NCI-H82 treated with DMSO at 0.1 percent for 48 hours (cell line): ENCODE measurements around the gene KBTBD6.
"Not testable (repeated sequence)": the region's sequence is repeated elsewhere in the genome, so short reads cannot be mapped to it uniquely, and the experiment has no call there.

ENCODE experiments used
- DNase-seq: peaks from one replicate; lab custom pipeline; 2025; ENCODE audit not compliant: unreplicated experiment; lab: John Stamatoyannopoulos, UW

Gene KBTBD6, protein sequence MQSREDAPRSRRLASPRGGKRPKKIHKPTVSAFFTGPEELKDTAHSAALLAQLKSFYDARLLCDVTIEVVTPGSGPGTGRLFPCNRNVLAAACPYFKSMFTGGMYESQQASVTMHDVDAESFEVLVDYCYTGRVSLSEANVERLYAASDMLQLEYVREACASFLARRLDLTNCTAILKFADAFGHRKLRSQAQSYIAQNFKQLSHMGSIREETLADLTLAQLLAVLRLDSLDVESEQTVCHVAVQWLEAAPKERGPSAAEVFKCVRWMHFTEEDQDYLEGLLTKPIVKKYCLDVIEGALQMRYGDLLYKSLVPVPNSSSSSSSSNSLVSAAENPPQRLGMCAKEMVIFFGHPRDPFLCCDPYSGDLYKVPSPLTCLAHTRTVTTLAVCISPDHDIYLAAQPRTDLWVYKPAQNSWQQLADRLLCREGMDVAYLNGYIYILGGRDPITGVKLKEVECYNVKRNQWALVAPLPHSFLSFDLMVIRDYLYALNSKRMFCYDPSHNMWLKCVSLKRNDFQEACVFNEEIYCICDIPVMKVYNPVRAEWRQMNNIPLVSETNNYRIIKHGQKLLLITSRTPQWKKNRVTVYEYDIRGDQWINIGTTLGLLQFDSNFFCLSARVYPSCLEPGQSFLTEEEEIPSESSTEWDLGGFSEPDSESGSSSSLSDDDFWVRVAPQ

DNA sequence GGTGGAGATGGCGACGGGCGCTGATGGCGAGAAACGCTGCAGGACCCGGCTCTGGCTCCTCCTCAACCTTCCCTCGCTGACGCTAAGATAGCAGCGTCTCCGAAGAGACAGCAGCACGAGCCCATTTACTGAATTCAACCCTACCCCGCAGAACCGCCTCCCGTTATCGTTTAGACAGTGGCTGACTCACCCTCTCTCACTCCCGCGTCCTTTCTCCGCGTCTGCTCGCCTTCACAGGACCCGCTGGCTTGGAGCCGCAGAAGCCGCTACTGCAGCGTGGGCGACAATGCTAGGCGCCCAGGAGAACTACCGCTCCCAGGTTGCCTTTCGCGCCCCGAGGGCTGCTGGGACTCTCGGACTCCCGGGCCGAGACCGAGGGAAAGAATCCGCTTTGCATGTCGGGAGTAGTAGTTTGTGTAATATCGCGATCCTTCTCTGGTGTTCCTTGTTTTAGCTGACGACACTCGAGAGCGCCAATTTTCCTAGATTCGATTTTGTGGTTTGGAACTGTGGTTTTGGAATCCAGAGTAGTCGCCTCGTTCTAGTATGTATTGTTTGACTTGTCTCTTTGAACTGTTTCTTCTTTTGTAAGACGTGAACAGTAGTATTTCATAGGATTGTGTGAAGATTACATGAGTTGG is at the start of gene KBTBD6:
TSS of gene KBTBD6 (minus strand) at position 291 of the 641 bp plus-strand sequence. CDS start 291 bp downstream, outside the sequence.
- DNase-seq = peak; percentile 98

DNA sequence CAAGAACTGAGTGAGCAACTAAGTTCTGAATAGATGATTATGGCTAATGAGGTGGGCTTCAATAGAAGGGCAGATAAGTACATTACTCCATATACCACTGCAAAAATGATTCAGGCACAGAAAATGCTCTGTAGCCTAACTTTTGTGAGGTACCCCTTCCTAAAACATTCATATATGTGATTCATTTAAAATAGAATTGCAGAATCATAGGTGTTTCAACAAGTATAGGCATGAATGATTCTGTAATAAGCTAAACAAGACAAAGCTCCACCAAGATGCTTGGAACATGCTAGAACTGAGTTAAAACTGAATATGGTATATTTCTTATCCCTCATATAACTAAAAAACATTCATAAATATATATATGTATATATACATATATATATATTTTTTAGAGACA is 49.6 kb upstream of the KBTBD6 start:
- DNase-seq = no peak

DNA sequence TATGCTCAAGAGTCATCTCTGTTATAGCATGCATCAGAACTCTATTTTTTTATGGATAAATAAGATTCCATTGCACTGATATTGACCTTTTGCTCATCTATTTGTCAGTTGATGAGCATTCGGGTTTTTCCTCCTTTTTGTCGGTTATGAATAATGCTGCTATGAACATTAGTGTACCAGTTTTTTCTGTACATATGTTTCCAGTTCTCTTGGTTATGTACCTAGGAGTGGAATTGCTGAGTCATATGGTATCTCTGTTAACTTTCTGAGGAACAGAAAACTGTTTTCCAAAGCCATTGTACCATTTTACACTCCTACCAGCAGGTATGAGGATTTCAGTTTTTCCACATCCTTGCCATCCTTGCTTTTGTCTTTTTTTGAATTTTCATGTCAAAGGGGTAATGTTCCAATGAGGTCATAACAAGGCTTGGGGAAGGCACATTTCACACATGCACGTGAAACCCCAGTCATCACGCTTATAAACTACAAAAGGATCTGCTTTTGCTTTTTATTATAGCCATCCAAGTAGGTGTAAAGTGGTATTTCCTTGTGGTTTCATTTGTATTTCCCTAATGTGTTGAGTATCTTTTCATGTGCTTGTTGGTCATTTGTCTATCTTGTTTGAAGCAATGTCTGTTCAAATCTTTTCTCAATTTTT is 47.1 kb upstream of the KBTBD6 start:
- no peak for DNase-seq

DNA sequence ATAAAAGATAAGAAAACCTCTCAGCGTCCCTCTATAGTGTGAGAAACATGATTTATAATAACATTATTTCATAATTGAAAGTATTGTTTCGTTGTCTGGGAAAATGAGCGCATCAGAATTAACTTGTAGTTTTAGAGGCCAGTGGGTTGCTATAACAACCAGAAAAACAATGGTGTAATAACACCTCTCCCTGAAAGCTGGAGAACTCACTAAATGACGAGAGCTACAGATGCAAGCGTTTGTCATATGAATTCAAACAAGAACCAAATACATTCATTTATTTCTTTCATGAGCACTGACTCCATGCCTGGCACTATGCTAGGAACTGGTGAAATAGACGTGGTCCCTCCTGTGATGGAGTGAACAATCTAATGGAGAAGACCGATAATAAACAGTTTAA is 45.4 kb upstream of the KBTBD6 start:
- DNase-seq = no peak

DNA sequence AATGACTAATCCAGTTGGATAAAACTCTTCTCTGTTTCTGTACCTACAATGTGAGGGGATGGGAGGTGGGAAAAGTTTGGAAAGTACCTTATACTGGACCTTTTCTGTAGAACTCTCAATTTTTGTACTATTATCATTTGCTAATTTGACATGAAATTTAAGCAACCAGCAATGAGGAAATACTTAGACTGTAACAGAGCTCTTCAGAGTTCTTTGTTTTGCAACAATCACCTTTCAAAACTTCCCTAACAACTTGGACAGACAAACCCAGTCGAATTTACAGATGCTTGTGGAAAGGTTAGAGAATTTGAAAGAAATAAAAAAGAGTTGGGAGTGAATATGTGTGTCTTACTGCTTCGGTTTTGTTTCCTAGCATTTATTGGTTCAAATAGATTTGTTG is 45.0 kb upstream of the KBTBD6 start:
- no peak for DNase-seq

DNA sequence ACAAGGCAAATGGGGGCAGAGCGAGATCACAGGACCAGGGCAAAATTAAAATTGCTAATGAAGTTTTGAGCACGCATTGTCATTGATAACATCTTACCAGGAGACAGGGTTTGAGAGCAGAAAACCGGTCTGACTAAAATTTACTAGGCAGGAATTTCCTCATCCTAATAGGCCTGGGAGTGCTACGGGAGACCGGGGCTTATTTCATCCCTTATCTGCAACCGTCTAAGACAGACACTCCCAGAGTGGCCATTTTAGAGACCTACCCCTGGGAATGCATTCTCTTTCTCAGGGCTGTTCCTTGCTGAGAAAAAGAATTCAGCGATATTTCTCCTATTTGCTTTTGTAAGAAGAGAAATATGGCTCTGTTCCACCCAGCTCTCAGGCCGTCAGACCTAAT is 43.0 kb upstream of the KBTBD6 start:
- DNase-seq = not testable (repeated sequence)

DNA sequence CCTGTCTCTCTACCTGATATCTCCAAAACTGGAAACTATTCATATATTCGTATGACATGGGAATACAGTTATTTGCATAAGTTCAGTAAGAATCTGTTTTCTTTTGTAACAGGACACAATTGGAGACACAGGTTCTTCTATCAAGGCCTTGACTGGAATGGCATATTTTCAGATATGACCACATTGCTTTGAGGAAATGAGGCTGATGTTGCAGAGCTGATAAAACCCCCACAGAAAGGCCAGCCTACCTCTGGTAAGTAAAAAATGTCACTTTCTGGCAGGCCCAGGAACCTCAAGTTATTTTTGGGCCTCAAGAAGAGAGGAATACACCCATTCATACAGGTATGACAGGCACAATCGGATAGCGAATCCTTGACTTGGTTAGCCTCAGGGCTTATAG is 29.5 kb upstream of the KBTBD6 start:
- DNase-seq = no peak

DNA sequence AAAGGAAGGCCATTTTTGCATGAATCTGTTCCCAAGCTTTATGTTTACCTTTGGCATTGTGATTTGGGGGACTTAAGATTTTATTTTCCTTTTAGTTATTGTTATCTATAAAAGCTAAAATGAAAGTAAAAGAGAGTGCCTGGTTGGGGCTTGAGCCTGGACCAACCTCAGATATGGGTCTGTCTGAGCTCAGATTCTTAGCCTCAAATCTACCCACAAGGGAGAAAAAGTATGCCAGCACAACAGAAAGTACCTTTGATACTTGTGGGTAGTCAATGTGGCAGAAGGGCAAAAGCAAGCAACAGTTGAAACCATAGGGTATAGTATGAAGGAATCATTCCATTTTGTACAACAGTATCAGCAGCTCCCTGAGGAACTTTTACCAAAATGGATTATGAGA is 26.6 kb upstream of the KBTBD6 start:
- no peak for DNase-seq

DNA sequence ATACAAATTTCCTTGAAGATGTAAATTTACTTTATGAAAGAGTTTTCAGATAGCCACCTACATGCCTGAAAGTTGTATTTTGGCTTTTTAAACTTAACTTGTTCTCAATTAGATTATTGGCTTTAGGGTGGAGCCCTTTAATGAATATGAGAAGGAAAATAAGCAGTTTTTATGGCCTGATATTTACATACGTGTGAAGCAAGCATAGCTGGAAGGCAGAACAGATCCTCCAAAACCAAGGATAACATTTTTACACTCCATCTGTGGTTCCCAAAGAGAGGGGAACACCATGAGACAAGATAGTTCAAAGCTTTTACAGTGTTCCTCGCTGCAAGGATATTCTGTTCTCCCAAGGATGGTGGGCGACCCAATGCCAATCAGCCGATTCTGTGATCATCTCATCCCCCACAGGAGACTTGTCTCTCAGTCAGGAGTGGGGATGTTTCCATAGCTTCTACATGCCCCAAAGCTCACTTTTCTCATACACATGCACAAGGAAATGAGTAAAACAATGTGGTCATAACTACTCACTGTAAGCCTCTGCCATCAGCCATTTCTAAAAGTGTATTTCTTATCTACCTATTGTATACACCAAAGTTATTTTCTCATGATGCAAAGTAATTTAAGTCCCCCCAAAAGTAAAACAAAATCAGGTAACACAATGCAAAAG is 24.6 kb upstream of the KBTBD6 start:
- DNase-seq = no peak

DNA sequence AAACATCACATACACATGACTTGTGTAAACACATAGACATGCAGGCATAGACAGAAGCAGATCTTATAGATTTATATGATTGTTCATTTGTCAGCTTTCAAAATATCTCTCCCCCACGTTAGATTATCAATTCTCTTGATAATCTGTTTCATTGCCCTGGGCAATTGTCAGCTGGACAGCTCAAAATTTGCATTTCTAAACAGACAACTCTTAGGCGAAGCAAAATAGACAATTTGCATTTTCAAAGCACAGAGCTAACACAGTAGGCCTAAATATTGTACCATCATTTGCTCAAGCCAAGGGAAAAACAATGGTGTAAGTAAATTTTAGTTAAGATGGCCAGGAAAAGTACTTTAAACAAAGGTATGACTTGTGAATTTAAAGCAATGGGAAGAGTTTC is 24.0 kb upstream of the KBTBD6 start:
- DNase-seq = no peak

DNA sequence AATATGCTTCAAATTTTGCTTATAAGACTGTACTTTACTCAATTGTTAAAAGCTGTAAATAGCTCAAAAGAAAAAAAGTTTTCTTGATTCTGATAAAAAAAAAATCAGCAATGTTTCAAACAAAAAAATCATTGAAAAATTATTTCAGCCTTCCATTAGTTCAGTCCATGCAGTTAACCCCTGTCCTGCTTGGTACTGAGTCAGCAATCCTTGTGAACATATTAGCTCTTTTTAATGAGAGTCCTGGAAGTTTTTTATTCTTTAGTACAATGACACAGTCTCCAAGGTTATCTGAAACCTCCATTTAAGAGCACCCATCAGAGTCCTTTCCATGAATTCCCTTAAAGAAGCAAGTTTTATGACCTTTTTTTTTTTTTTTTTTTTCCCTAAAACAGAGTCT is 21.4 kb upstream of the KBTBD6 start:
- DNase-seq = no peak

DNA sequence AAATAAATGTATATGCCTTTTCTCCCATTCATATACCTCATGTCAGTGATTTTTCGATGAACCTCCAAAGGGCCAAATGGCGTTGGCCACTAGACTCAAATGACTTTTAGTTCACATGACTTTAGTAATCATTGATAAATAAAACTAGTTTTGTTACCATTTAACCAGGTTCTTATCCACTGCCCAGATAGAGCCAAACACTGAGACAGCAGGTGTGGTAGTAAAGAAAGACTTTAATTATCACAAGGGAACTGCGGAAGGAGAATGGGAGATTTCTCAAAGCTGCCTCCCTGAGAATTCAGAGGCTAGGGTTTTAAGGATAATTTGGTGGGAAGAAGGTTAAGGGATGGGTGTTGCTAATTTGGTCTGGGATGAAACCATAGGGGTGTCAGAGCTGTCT is 19.4 kb upstream of the KBTBD6 start:
- no peak for DNase-seq

DNA sequence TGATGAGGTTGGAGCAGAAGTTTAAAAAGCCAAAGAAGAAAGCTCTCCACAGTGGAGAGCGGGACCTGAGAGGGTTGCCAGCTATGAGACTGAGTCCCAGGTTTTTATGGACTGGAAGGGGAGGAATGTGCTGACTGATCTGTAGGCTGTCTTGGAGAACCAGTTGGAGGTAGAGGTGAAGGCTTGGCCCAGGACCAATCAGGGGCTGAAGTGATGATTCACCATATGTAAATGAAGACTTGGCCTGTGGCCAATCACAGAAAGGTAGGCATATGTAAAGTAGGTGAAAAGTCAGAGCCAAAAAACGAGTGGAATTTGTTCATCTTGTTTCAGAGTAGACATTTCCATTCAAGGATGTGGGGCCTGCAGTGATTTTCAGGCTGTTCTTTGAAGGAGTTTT is 17.5 kb upstream of the KBTBD6 start:
- no peak for DNase-seq

DNA sequence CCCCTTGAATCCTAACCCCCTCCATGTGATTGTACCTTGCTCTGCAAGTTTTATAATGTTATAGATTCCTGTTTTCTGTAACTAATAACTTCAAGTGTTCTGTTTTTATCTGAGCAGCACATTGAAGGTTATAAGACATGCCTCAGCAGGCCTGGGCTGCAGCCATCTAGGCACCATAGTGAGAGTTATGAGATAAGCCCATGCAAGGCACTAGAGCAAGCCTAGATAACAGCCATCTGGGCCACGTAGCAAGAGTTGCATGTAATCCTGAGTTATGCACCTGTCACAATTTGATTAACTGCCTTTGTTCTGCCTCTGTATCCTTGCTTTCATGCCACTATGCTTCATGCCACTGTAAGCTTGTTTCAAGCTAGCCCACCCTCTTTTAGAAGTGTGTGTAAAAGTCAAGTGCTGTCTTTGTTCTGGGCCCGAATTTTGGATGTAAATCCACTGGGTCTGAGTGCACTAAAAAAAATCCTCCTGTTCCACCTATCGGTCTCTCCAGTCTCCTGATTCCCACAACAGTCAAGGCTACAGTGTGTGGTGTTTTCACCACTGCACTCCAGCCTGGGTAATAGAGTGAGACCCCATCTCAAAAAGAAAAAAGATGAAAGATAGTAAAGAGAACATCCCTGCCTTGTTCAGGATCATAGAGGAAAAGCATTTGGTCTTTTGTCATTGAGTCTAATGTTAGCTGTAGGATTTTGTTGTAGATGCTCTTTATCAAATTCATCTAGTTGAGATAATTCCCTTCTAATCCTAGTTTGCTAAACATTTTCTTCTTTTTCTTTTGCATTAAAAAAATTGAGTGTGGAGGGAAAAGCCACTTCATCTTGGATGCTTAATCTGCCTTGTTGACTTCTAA is 16.0 kb upstream of the KBTBD6 start:
- DNase-seq = no peak

DNA sequence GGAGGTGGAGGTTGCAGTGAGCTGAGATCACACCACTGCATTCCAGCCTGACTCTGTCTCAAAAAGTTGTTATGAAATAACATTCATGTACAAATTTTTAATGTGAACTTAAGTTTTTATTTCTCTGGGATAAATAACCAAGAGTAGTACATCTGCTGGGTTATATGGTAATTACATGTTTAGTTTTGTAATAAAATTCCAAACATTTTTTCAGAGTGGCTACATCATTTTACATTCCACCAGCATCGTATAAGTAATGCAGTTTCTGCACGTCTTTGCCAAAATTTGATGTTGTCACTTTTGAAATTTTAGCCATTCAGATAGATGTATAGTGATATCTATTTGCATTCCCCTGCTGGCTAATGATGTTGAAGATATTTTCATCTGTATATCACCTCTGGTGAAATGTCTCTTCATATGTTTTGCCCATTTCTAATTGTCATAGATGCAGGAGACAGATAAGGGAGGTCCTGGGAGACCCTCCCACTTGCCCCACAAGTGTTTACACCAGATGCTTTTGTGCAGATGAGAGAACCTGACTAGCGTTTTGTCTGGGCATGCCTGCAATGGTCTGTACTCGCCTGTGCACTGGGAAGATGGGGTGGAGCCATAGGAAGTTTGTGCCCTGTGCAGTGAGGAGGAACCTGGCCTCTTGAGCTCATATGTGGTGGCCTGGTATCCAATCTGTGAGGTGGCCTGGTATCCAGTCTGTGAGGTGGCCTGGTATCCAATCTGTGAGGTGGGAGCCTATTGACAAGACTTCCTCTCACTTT is 12.7 kb upstream of the KBTBD6 start:
- DNase-seq = no peak

DNA sequence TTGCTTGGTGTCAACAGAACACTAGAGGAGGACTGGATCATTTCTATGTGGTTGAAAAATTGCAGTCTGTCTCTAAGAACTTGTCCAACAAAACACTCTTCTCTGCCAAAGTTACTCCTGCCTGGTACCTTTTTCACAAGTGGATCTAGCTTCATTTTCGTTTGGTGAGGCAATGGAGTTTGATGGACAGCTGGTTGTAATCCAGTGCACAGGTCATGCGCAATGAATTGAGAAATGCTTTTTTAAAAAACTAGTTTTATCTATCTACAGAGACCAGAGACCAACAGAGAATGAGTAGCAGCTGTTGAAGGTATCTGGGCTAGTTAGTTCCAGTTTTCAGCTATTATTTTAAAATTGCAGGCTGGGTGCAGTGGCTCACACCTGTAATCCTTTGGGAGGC is 12.0 kb upstream of the KBTBD6 start:
- DNase-seq = no peak

DNA sequence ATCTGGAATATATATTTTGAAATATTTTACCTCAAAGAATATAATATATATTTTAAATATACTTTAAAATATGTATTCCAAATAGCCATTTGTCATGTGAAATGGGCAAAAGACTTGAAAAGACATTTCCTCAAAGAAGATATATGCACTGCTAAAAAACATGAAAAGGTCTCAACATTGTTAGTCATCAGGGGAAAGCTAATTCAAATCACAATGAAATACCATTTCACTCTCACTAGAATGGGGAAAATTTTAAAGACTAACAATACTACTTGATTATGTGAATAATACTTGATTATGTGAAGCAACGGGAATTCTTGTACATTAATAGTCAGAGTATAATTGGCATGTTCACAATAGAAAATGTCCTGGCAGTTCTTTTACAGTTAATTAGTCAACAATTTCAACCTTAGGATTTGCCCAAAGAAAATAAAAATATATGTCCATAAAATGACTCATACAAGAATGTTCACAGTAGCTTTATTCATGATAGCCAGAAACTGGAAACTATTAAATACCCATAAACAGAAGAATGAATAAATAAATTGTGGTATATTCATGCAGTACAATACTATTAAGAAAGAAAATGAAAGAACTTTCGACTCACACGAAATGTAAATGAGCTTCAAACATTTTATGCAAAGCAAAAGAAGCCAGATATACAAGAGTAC is 6.8 kb upstream of the KBTBD6 start:
- no peak for DNase-seq

DNA sequence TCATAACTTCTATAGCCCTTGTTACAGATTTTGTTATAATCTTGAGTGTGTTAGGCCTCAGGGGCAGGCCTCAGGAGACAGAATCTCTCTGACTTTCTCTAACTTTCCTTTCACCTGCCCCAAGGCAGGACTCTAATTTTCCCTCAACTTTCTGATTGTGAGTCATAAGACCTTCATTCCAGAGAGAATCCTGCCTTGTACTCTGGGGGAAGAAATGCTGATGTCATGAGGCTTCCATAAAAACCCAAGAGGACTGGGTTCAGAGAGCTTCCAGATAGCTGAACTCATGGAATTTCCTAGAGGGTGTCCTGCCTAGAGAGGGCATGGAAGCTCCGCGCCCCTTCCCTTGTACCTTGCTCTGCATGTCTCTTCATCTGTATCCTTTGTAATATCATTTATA is 5.3 kb upstream of the KBTBD6 start:
- DNase-seq = no peak

DNA sequence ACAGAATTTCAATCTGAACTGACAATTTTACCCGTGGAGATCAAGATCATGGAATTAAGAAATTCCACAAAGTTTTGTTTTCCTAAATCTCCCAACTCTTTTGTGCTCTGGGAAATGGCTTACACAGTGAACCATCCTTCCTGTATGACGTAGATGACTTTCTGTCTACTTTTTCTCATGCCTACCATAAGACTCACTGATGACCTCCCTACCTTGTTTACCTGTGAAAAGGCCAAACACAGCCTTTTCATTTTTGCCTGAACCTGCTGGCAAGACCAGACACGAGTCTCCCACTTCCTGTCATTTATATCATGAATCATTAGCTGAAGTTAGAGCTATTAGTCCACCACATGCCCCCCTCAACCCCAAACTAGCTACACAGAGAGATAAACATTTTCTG is 4.6 kb upstream of the KBTBD6 start:
- no peak for DNase-seq
